ENCODE results near the gene MEST.
"Not testable (repeated sequence)": the region's sequence is repeated elsewhere in the genome, so short reads cannot be mapped to it uniquely, and the experiment has no call there.

Gene MEST

GRCh38 chr7:130513447-130513846, 21.6 kb downstream of the MEST start:
- no peaks in the 10 kb centered on the region for H3K79me2 ChIP-seq (ENCODE audit: insufficient read depth, low read length)
- H3K27ac ChIP-seq (ENCODE audit: low read depth, low read length, poor library complexity, severe bottlenecking) = no peak overlapping the region

GRCh38 chr7:130515315-130516040, 23.6 kb downstream of the MEST start:
- H3K36me3 ChIP-seq (ENCODE audit: insufficient read depth, low read length) = no peaks in the 10 kb centered on the region; the same call in 1 of the 2 replicates
- no peaks in the 10 kb centered on the region for H3F3A ChIP-seq (ENCODE audit: insufficient read depth, low read length)
- H3K27ac ChIP-seq (ENCODE audit: low read depth, low read length, poor library complexity, severe bottlenecking) = no peak overlapping the region
- H3K27me3 ChIP-seq (ENCODE audit: insufficient read depth, low read length) = no peaks in the 10 kb centered on the region
- H3K79me2 ChIP-seq (ENCODE audit: insufficient read depth, low read length) = no peaks in the 10 kb centered on the region
- H3K9me3 ChIP-seq (ENCODE audit: low read length) = no peaks in the 10 kb centered on the region
- no peak overlapping the region for H3K9ac ChIP-seq (ENCODE audit: low read length)
- TF ChIP-seq CTCF (IDR thresholded peaks at IDR 0.05; ENCODE audit: low read length) (no peak), EZH2 (IDR thresholded peaks at IDR 0.05; ENCODE audit: borderline replicate concordance, low read length) (no peak)
- H3K4me1 ChIP-seq (ENCODE audit: insufficient read depth, low read length, severe bottlenecking) = no peaks in the 10 kb centered on the region
- H4K20me1 ChIP-seq (ENCODE audit: insufficient read depth, low read length) = no peaks in the 10 kb centered on the region
- no peaks in the 10 kb centered on the region for H3K9me2 ChIP-seq (ENCODE audit: low read depth, low read length)
- H2AFZ ChIP-seq (ENCODE audit: low read length) = no peak overlapping the region
- H3K4me2 ChIP-seq (ENCODE audit: low read length) = no peak overlapping the region
- H3K4me3 ChIP-seq (ENCODE audit: low read depth, low read length, poor library complexity, severe bottlenecking) = no peak overlapping the region

More at GRCh38 chr7:130513447-130513846, 21.6 kb downstream of the MEST start:
- Histone ChIP-seq H3K27me3 (ENCODE audit: insufficient read depth, low read length) (no peaks in the 10 kb centered on the region), H3K4me3 (ENCODE audit: low read depth, low read length, poor library complexity, severe bottlenecking) (no peak overlapping the region), H3K9me2 (ENCODE audit: low read depth, low read length) (no peaks in the 10 kb centered on the region), H2AFZ (ENCODE audit: low read length) (no peak overlapping the region), H4K20me1 (ENCODE audit: insufficient read depth, low read length) (no peaks in the 10 kb centered on the region), H3K9me3 (ENCODE audit: low read length) (no peaks in the 10 kb centered on the region), H3K36me3 (ENCODE audit: insufficient read depth, low read length) (no peaks in the 10 kb centered on the region; the same call in 1 of the 2 replicates), H3F3A (ENCODE audit: insufficient read depth, low read length) (no peaks in the 10 kb centered on the region), H3K4me1 (ENCODE audit: insufficient read depth, low read length, severe bottlenecking) (no peaks in the 10 kb centered on the region), H3K4me2 (ENCODE audit: low read length) (no peak overlapping the region), H3K9ac (ENCODE audit: low read length) (no peak overlapping the region)
- TF ChIP-seq EZH2 (IDR thresholded peaks at IDR 0.05; ENCODE audit: borderline replicate concordance, low read length) (no peak), CTCF (IDR thresholded peaks at IDR 0.05; ENCODE audit: low read length) (no peak)

GRCh38 chr7:130521258-130521951, 29.5 kb downstream of the MEST start:
- Histone ChIP-seq H3K4me3 (ENCODE audit: low read depth, low read length, poor library complexity, severe bottlenecking) (no peak overlapping the region), H3K36me3 (ENCODE audit: insufficient read depth, low read length) (no peaks in the 10 kb centered on the region; the same call in 1 of the 2 replicates), H3K9me3 (ENCODE audit: low read length) (no peaks in the 10 kb centered on the region), H4K20me1 (ENCODE audit: insufficient read depth, low read length) (no peaks in the 10 kb centered on the region), H3K79me2 (ENCODE audit: insufficient read depth, low read length) (no peaks in the 10 kb centered on the region), H3K9ac (ENCODE audit: low read length) (no peak overlapping the region), H3K4me2 (ENCODE audit: low read length) (no peak overlapping the region), H3K27me3 (ENCODE audit: insufficient read depth, low read length) (no peaks in the 10 kb centered on the region), H3K9me2 (ENCODE audit: low read depth, low read length) (no peaks in the 10 kb centered on the region), H3K27ac (ENCODE audit: low read depth, low read length, poor library complexity, severe bottlenecking) (no peak overlapping the region), H3K4me1 (ENCODE audit: insufficient read depth, low read length, severe bottlenecking) (no peaks in the 10 kb centered on the region), H2AFZ (ENCODE audit: low read length) (no peak overlapping the region), H3F3A (ENCODE audit: insufficient read depth, low read length) (no peaks in the 10 kb centered on the region)
- TF ChIP-seq CTCF (IDR thresholded peaks at IDR 0.05; ENCODE audit: low read length) = no peak
- TF ChIP-seq EZH2 (IDR thresholded peaks at IDR 0.05; ENCODE audit: borderline replicate concordance, low read length) = no peak

GRCh38 chr7:130523519-130524125, 31.7 kb downstream of the MEST start:
- H2AFZ ChIP-seq (ENCODE audit: low read length); H3K9me3 ChIP-seq (ENCODE audit: low read length); H3K9me2 ChIP-seq (ENCODE audit: low read depth, low read length); H3K27ac ChIP-seq (ENCODE audit: low read depth, low read length, poor library complexity, severe bottlenecking); H3K4me1 ChIP-seq (ENCODE audit: insufficient read depth, low read length, severe bottlenecking); H3F3A ChIP-seq (ENCODE audit: insufficient read depth, low read length); H3K27me3 ChIP-seq (ENCODE audit: insufficient read depth, low read length); H3K4me3 ChIP-seq (ENCODE audit: low read depth, low read length, poor library complexity, severe bottlenecking); H4K20me1 ChIP-seq (ENCODE audit: insufficient read depth, low read length); H3K9ac ChIP-seq (ENCODE audit: low read length); H3K4me2 ChIP-seq (ENCODE audit: low read length); H3K79me2 ChIP-seq (ENCODE audit: insufficient read depth, low read length); H3K36me3 ChIP-seq (ENCODE audit: insufficient read depth, low read length): not testable (repeated sequence)
